Lower leg skin (tissue), 3 donors: ENCODE data around the gene GALNT2.

Source experiments
- POLR2A ChIP-seq, 2 donors: fragments of 450-650 bp; IDR thresholded peaks; one replicate each; pipeline ENCODE4 v1.6.1; 2016 to 2017; ENCODE audit warnings: antibody characterized with exemption in 2 of 2, mild to moderate bottlenecking in 1 of 2, moderate library complexity in 1 of 2
- TF ChIP-seq, protein P1 (sequence below), 3 donors: fragments of 450-650 bp; IDR thresholded peaks; one replicate each; pipeline ENCODE4 v1.5.1; 2016; ENCODE audit warnings: antibody characterized with exemption in 3 of 3, mild to moderate bottlenecking in 3 of 3, moderate library complexity in 2 of 3

DNA sequence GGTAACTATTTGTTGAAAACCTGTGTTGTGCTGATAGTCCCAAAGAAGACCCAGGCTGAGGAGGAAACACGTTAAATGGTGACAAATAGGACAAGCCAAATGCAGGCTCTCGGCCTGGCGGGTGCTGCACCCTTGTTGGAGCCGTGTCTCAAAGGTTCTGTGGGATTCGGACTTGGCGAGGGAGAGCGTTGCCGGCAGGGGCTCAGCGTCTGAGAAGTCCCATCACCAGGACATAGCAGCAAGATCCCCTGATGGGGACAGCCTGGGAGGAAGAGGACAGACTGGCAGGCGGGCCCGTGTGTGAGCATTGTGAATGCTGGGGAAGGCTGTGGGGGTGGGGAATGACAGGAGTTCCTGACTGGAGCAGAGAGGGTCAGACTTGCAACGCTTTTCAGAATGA is 216.6 kb downstream of the GALNT2 start:
- TF ChIP-seq POLR2A (IDR thresholded peaks at IDR 0.05), result no peak
- TF ChIP-seq, protein P1, sequence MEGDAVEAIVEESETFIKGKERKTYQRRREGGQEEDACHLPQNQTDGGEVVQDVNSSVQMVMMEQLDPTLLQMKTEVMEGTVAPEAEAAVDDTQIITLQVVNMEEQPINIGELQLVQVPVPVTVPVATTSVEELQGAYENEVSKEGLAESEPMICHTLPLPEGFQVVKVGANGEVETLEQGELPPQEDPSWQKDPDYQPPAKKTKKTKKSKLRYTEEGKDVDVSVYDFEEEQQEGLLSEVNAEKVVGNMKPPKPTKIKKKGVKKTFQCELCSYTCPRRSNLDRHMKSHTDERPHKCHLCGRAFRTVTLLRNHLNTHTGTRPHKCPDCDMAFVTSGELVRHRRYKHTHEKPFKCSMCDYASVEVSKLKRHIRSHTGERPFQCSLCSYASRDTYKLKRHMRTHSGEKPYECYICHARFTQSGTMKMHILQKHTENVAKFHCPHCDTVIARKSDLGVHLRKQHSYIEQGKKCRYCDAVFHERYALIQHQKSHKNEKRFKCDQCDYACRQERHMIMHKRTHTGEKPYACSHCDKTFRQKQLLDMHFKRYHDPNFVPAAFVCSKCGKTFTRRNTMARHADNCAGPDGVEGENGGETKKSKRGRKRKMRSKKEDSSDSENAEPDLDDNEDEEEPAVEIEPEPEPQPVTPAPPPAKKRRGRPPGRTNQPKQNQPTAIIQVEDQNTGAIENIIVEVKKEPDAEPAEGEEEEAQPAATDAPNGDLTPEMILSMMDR (IDR thresholded peaks at IDR 0.05), result no peak
